ENCODE measurements around the gene NOM1. TPM values are rescaled to one million over a fixed set of nuclear protein-coding genes. Genes with fewer than 3 reads are reported as not detected.

NOM1 gene
- total RNA-seq, 1 donor: 11.6 TPM

GRCh38 chr7:157003756-157004520 lies 54.4 kb downstream of the NOM1 start:
- no peak for DNase-seq (ENCODE audit: low read depth in 2 of 3, low spot score in 2 of 3)

GRCh38 chr7:157004521-157005455 lies 55.3 kb downstream of the NOM1 start:
- DNase-seq (ENCODE audit: low read depth in 2 of 3, low spot score in 2 of 3): no peak

- no peak for DNase-seq (ENCODE audit: low read depth in 2 of 3, low spot score in 2 of 3)
Observed at GRCh38 chr7:157005456-157006204, 56.1 kb downstream of the NOM1 start.

- DNase-seq (ENCODE audit: low read depth in 2 of 3, low spot score in 2 of 3): no peak
Observed at GRCh38 chr7:157006205-157006747, 56.8 kb downstream of the NOM1 start.

GRCh38 chr7:157006829-157007469 lies 57.4 kb downstream of the NOM1 start:
- DNase-seq (ENCODE audit: low read depth in 2 of 3, low spot score in 2 of 3): no peak

GRCh38 chr7:157007470-157008066 lies 58.1 kb downstream of the NOM1 start:
- DNase-seq (ENCODE audit: low read depth in 2 of 3, low spot score in 2 of 3): no peak

GRCh38 chr7:157008206-157009169 lies 59.0 kb downstream of the NOM1 start:
- DNase-seq (ENCODE audit: low read depth in 2 of 3, low spot score in 2 of 3): no peak

GRCh38 chr7:157009170-157009777 lies 59.8 kb downstream of the NOM1 start:
- DNase-seq (ENCODE audit: low read depth in 2 of 3, low spot score in 2 of 3): no peak

GRCh38 chr7:157009778-157010587 lies 60.5 kb downstream of the NOM1 start:
- no peak for DNase-seq (ENCODE audit: low read depth in 2 of 3, low spot score in 2 of 3)

GRCh38 chr7:157010588-157011332 lies 61.2 kb downstream of the NOM1 start, which contains the start of gene MNX1:
Gene MNX1, minus strand, starts transcription at chr7:157010663. Its CDS starts 313 bp downstream, at chr7:157010350.
- DNase-seq (ENCODE audit: low read depth in 2 of 3, low spot score in 2 of 3): peak in 2 of 3 donors; percentile 52 to 61

GRCh38 chr7:157011333-157012112 lies 62.0 kb downstream of the NOM1 start:
- DNase-seq (ENCODE audit: low read depth in 2 of 3, low spot score in 2 of 3): no peak

GRCh38 chr7:157012113-157012547 lies 62.6 kb downstream of the NOM1 start:
- DNase-seq (ENCODE audit: low read depth in 2 of 3, low spot score in 2 of 3): no peak

- no peak for DNase-seq (ENCODE audit: low read depth in 2 of 3, low spot score in 2 of 3)
Observed at GRCh38 chr7:157013101-157013500, 63.6 kb downstream of the NOM1 start.

- DNase-seq (ENCODE audit: low read depth in 2 of 3, low spot score in 2 of 3): no peak
Observed at GRCh38 chr7:157013602-157014549, 64.4 kb downstream of the NOM1 start.
